GM21360 (cell line): ENCODE results near the gene SLC12A7.
"Not testable (repeated sequence)": the region's sequence is repeated elsewhere in the genome, so short reads cannot be mapped to it uniquely, and the experiment has no call there.

ENCODE experiments used
- ATAC-seq: cut with Tn5 transposase; IDR thresholded peaks from one replicate; pipeline ENCODE4 v1.9.1; 2021; ENCODE audit warnings: mild to moderate bottlenecking, moderate library complexity; ENCODE audit not compliant: unreplicated experiment

SLC12A7 gene

GRCh38 chr5:1028481-1029281 is 83.2 kb downstream of the SLC12A7 start:
- ATAC-seq = no peak

- no peak for ATAC-seq
Measured at GRCh38 chr5:1027631-1028441, 84.0 kb downstream of the SLC12A7 start.

DNA sequence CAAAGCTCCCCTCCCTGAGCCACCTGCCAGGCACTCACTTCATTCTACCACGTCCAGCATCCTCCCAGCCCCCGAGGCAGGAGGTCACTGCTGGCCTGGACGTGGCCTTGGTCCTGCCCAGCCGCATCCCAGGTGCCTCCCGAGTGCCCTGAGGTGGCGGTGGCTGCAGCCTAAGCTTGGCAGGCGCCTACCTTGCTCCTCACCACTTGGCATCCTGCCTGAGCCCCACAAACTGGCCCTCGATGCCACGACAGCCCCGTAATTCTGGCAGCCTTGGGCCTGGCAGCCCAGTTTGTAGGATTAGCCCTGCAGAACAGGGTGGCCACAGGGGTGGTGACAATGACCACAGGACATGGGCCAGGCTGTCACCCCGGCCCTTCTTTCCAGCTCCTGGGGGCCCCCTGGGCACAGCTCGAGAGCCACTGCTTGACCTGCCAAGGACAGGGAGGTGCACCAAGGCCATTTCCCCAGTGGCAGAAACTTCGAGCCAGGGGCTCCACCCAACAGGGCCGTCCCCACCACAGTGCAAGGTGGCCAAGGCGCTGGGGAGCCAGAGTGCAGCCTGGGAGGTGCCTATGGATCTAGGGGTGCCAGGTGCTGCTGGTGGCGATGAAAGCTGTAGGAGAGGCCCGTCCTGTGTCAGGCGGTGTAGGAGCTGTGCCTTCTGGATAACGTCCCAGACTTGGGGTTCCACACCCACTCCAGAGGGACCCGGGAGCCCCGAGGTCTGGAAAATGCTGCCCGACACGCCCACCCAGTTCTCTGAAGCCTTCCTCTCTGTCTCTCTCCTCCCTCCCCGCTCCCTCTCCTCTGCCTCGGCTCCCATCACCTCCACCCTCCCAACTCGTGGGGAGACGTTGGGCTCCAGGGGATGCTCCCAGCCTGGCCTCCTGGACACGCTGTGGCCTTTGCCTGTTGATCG is 84.9 kb downstream of the SLC12A7 start:
- ATAC-seq = no peak

- not testable (repeated sequence) for ATAC-seq
Measured at GRCh38 chr5:1021969-1022336, 89.9 kb downstream of the SLC12A7 start.

DNA sequence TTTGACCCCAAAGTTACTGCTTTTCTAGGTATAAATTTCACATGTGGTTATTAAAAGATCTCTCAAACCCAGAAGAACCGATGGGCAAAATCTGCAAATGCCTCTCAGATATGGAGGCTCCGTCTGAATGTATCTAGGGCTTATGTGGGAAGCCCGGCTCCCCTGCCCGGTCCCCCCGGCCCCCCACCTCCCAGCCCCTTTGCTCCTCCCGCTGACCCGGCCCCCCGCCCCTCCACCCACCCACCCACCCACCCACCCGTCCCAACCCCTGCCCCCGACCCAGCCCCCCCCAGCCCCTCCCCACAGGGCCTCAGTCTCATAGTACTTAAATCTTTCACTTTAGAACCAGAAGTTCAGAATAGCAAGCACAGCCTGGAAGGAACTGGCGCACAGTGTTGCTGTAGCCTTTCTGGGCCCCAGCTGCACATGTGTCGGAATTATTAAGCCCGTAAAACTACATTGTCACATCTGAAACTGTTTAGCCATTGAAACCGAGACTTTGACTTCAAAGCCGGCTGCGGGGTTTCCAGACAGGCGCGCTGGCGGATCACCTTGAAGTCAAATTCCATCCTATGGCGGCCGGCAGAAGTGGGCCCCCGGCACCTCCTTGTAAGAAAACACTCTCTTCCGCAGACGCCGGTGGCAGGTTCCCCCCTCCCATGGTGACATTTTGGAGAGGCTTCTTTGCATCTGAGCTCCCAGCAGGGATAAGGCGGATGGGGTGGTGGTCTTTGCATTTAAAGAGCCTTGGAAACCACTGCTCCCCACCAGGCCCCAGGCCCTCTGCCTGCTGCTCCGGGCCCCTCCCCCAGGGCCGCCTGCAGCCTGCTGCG is 90.5 kb downstream of the SLC12A7 start:
- no peak for ATAC-seq

- no peak for ATAC-seq
Measured at GRCh38 chr5:1020452-1020961, 91.4 kb downstream of the SLC12A7 start.

- no peak for ATAC-seq
Measured at GRCh38 chr5:1019001-1019905, 92.6 kb downstream of the SLC12A7 start.

DNA sequence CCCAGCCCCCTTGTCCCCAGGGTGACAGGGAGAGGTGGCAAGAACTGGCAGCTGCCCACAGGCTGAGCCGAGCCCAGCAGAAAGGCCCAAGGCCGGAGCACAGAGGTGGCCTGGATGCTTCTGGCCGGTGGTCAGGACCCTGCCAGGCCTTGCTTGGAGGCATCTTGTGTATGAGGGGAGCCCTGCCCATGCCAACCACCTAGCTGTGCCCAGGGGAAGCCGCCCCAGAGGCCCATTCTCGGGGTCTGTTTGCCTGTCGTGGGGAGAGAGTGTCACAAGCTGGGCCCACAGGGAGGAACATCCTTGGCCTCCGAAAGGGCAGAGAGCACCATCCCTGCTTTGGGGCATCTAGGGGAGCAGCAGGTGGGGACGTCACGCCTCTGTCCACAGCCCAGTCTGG is 93.3 kb downstream of the SLC12A7 start:
- ATAC-seq = no peak

DNA sequence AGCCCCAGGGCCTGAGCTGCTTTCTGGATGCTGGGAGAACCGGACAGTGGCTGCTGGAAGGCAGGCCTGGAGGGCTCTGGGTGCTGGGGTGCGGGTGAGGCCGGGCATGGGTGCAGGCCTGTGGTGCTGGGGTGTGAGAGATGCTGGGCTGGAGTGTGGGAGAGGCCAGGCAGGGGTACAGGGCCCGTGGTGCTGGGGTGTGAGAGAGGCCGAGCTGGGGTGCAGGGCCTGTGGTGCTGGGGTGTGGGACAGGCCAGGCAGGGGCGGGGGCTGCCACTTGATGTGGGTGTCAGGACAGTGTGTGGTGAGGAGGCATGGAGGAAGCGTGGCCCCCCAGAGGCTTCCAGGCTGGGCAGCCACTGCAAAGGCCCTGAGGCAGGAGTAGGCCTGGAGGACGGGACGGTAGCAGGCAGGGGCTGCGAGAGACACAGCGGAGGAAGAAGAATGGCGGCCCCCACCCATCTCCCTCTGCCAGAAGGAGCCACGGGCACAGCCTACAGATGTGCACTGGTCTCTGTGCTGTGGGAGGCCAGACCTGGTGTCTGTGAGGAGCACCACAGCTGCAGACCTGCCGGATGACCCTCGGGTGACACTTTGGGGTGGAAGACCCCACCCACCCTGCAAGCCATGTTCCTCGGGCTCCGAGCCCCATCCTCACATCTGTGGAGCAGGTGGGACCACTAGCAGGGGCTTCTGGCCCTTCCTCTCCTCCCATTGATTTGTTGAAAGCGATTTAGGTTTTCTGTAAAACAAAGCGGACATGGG is 94.0 kb downstream of the SLC12A7 start:
- no peak for ATAC-seq

DNA sequence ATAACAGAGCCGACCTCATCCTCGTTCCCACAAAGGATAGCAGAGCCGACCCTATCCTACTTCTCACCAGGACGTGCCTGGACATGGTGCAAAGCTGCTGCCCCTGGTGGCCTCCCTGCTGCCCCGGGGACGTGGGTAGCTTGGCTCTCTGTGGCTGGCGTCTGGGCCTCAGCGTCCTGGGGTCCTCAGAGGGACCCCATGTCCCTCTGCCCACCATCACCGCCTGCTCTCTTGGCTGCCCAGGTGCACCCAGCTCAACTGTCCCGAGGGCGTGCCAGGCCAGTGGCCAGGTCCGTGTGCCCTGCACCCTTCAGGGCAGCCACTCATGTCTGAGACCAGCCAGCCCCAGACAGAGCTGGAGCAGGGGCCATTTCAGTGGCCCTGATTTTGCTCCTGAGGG is 94.8 kb downstream of the SLC12A7 start:
- ATAC-seq = no peak

GRCh38 chr5:1016476-1016875 is 95.4 kb downstream of the SLC12A7 start:
- ATAC-seq = no peak

DNA sequence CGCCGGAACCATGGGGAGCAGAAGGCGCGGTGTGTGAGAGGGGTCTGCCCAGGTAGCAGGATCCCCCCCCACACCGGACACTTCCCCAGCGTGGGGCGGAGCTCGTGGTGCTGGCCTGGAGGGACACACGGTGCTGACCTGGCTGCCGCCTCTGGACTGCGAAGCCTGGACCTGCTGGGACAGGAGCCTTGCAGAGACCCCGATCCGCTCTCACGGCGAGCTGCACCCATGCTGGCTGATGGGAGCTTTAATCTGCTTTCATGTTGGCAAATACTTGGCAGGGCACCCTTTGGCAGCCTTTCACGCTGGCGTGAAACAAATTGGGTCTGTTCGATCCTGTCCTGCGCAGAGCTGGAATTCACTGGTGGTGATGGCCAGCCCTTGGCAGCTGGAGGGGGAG is 95.8 kb downstream of the SLC12A7 start:
- ATAC-seq = no peak

GRCh38 chr5:1015507-1015906 is 96.4 kb downstream of the SLC12A7 start:
- ATAC-seq = no peak

GRCh38 chr5:1014781-1015221 is 97.1 kb downstream of the SLC12A7 start:
- no peak for ATAC-seq

DNA sequence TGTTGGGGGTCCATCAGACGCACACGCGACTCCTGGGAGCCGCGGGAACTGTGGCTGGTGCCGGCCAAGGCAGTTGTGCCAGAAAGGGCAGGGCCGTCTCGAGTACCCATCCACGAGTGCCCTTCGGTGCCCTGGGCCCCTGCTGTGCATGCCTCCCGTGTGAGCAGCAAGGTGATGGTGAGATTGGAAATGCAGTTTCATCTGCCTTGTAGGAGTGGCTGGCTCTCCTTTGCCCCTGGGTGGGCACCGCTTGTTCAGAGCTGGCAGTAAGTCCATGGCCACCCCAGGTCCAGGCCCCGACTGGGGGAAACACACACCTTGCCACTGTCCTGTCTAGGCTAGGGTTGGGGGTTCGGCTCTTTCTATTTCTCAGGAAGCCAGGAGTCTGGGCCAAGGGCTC is 97.5 kb downstream of the SLC12A7 start:
- no peak for ATAC-seq

- no peak for ATAC-seq
Measured at GRCh38 chr5:1013948-1014301, 97.9 kb downstream of the SLC12A7 start.

GRCh38 chr5:1013238-1013947 is 98.5 kb downstream of the SLC12A7 start:
- ATAC-seq = no peak

DNA sequence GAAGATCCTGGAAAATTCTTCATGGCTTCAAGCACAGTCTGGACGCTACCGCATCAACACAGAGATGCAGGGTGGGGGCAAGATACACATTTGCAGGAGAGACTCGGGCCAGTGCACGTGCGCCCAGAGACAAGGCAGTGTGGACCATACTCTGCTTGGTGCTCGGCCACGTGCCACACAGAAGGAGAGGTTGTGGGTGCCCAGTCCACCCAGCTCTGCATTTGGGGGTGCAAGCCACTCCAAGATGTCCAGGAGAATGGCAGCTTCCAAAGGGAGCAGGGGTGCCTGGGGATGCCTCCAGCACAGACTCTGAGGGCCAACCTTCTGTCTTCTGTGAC is 99.0 kb downstream of the SLC12A7 start:
- ATAC-seq = no peak
